Activated CD4-positive, alpha-beta memory T cell treated with anti-CD3 and anti-CD28 coated beads, Interleukin-2, amount 10 ng/mL, durations not matched to agents 7 days and 5 days (primary cell): ENCODE data around the gene CCNJL. TPM values are rescaled to one million over a fixed set of nuclear protein-coding genes. Genes with fewer than 3 reads are reported as not detected.

Experiments used
- CTCF ChIA-PET: fragments of 350-600 bp; sonication (Branson Sonifier 250); formaldehyde crosslinking; loops from one replicate; lab custom pipeline; 2021; ENCODE audit warnings: antibody characterized with exemption, inconsistent platforms; lab: Charles Lee
- POLR2A ChIA-PET: fragments of 350-600 bp; sonication (Branson Sonifier 250); formaldehyde crosslinking; loops from one replicate; lab custom pipeline; 2021; ENCODE audit warnings: antibody characterized with exemption; lab: Charles Lee
- DNase-seq: peaks from one replicate; pipeline ENCODE4 v3.0.0-alpha.2; 2020
- H3K27ac Mint-ChIP-seq: one replicate; pipeline ENCODE4 v1.8.0; 2021; ENCODE audit warnings: mild to moderate bottlenecking, mixed read lengths
- H3K27me3 Mint-ChIP-seq: one replicate; pipeline ENCODE4 v1.8.0; 2021; ENCODE audit warnings: mixed read lengths
- H3K36me3 Mint-ChIP-seq: one replicate; pipeline ENCODE4 v1.8.0; 2021; ENCODE audit warnings: low read depth, mixed read lengths
- H3K4me1 Mint-ChIP-seq: one replicate; pipeline ENCODE4 v1.8.0; 2021; ENCODE audit warnings: mixed read lengths
- H3K4me3 Mint-ChIP-seq: one replicate; pipeline ENCODE4 v1.8.0; 2021; ENCODE audit warnings: mild to moderate bottlenecking, mixed read lengths
- H3K9me3 Mint-ChIP-seq: one replicate; pipeline ENCODE4 v1.8.0; 2021; ENCODE audit warnings: mixed read lengths
- total RNA-seq, 2 experiments: library from RNA; stranded (reverse); gene quantifications; one replicate each; pipeline ENCODE4 v1.2.3, GENCODE V29; 2021

CCNJL gene
- total RNA-seq, 2 experiments from 2014 or later = not detected

GRCh38 chr5:160297004-160297403, 15.4 kb downstream of the CCNJL start:
- ChIA-PET CTCF (no interaction called here), POLR2A (no interaction called here)
- H3K4me3 Mint-ChIP-seq = no peak overlapping the region
- H3K36me3 Mint-ChIP-seq = no peaks in the 10 kb centered on the region
- no peaks in the 10 kb centered on the region for H3K4me1 Mint-ChIP-seq
- H3K27me3 Mint-ChIP-seq = peaks cover 12% of the 10 kb centered on the region
- DNase-seq = no peak
- H3K9me3 Mint-ChIP-seq = no peaks in the 10 kb centered on the region
- H3K27ac Mint-ChIP-seq = no peak overlapping the region

DNA sequence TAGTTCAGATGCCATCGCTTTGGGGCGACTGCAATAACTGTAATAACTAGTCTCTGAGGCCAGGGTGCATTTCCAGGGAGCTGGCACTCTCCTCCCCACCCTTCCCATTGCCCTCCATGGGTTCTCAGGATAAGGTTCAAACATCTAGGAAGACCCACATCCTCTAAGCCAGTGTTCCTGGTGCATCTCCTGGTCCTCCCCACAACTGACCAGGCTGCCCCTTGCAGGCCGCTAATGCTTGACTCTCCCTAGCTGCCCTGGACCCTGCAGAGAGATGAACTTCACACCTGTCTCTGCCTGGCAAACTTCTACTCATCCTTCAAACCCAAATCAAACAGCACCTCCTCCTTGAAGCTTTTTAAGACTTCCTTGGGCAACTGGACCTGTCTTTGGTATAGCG, 15.9 kb downstream of the CCNJL start:
- H3K4me1 Mint-ChIP-seq = no peaks in the 10 kb centered on the region
- no peak overlapping the region for H3K27ac Mint-ChIP-seq
- no peak overlapping the region for H3K4me3 Mint-ChIP-seq
- H3K27me3 Mint-ChIP-seq = peaks cover 12% of the 10 kb centered on the region
- POLR2A ChIA-PET = no interaction called here
- no peak for DNase-seq
- no peaks in the 10 kb centered on the region for H3K9me3 Mint-ChIP-seq
- no peaks in the 10 kb centered on the region for H3K36me3 Mint-ChIP-seq
- CTCF ChIA-PET = no interaction called here

DNA sequence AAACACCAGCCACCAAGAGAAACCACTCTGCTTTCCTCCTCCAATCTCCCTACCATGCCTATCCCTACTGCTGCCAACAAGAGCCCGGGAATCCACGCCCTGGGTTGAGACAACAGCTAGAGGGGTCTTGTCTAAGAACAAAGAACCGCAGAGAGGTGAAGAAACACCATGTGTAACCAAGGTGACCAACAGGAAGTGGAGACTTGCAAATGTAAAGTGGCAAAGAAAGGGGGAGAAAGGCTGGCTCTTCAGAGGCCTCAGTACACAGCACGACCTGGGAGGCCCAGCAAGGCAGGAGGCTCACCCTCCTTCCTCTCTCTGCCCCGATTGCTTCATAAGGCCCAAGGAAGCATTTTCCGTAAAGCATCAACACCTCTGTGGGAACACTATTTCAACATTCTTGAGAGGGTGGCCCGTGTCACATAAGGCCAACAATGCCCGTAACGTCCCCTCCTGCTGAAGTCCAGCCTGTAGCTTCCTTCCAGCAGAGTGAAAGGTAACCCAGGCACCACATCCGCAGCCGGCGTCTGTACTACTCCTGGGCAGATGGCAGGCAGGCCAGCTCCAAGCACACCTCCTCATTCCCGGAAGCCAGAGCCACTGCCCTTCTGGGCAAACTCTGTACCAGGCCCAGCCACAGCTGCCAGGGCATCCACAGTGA, 18.3 kb downstream of the CCNJL start:
- H3K9me3 Mint-ChIP-seq = no peaks in the 10 kb centered on the region
- POLR2A ChIA-PET = no interaction called here
- no peak overlapping the region for H3K4me3 Mint-ChIP-seq
- DNase-seq = no peak
- CTCF ChIA-PET = no interaction called here
- no peaks in the 10 kb centered on the region for H3K36me3 Mint-ChIP-seq
- peaks cover 8% of the 10 kb centered on the region for H3K27me3 Mint-ChIP-seq
- no peaks in the 10 kb centered on the region for H3K4me1 Mint-ChIP-seq
- no peak overlapping the region for H3K27ac Mint-ChIP-seq

- Mint-ChIP-seq H3K27me3 (peaks cover 5% of the 10 kb centered on the region), H3K9me3 (no peaks in the 10 kb centered on the region)
Observed at GRCh38 chr5:160293386-160293785, 19.0 kb downstream of the CCNJL start.

DNA sequence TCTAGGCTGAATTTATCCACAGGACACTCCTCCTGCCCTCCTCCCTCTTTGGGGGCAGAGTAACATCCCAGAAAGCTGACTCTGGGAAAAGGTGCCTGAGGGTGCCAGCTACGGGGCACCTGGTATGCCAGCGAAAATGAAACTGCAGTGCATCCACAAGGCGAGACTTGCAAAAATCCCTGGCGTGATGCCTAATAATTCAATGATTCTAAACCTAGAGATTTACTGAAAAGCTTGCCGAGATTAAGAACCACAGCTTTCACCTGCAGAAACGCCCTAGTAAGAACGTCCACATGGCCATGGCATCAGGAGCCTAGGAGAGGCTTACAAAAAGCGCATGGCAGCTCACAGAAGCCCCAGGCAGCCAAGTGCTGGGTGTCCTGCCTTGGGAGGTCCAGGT, 20.9 kb downstream of the CCNJL start:
- H3K4me3 Mint-ChIP-seq = no peak overlapping the region
- POLR2A ChIA-PET = no interaction called here
- no peaks in the 10 kb centered on the region for H3K36me3 Mint-ChIP-seq
- peaks cover 5% of the 10 kb centered on the region for H3K27me3 Mint-ChIP-seq
- H3K27ac Mint-ChIP-seq = no peak overlapping the region
- H3K4me1 Mint-ChIP-seq = no peaks in the 10 kb centered on the region
- CTCF ChIA-PET = no interaction called here
- DNase-seq = no peak
- no peaks in the 10 kb centered on the region for H3K9me3 Mint-ChIP-seq

More at GRCh38 chr5:160293386-160293785, 19.0 kb downstream of the CCNJL start:
- Mint-ChIP-seq H3K4me1 (no peaks in the 10 kb centered on the region), H3K36me3 (no peaks in the 10 kb centered on the region), H3K4me3 (no peak overlapping the region), H3K27ac (no peak overlapping the region)
- POLR2A ChIA-PET = no interaction called here
- CTCF ChIA-PET = no interaction called here
- no peak for DNase-seq

GRCh38 chr5:160290751-160291150, 21.6 kb downstream of the CCNJL start:
- POLR2A ChIA-PET = no interaction called here
- no peaks in the 10 kb centered on the region for H3K4me1 Mint-ChIP-seq
- CTCF ChIA-PET = no interaction called here

GRCh38 chr5:160289721-160290120, 22.6 kb downstream of the CCNJL start:
- DNase-seq = no peak
- Mint-ChIP-seq H3K27ac (no peak overlapping the region), H3K4me3 (no peak overlapping the region), H3K36me3 (no peaks in the 10 kb centered on the region), H3K9me3 (no peaks in the 10 kb centered on the region), H3K27me3 (peaks cover 1% of the 10 kb centered on the region), H3K4me1 (no peaks in the 10 kb centered on the region)
- ChIA-PET POLR2A (no interaction called here), CTCF (no interaction called here)

More at GRCh38 chr5:160290751-160291150, 21.6 kb downstream of the CCNJL start:
- Mint-ChIP-seq H3K36me3 (no peaks in the 10 kb centered on the region), H3K27ac (no peak overlapping the region), H3K4me3 (no peak overlapping the region), H3K27me3 (peaks cover 3% of the 10 kb centered on the region), H3K9me3 (no peaks in the 10 kb centered on the region)
- DNase-seq = no peak

DNA sequence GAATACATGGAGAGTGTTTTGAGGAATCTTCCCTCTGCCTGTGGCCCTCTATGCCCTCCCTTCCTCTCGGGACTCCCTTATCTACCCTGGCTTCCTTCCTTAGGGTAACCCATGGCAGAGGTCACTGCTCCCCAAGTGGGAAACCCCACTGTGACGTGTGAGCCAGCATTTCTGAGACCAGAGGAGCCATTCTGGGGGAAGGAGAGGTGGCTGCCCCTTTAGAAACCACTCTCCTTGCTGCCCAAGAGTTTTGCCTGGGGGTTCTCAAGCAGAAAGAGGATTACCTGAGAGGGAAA, 23.1 kb downstream of the CCNJL start:
- peaks cover 1% of the 10 kb centered on the region for H3K27me3 Mint-ChIP-seq
- CTCF ChIA-PET = no interaction called here
- no peaks in the 10 kb centered on the region for H3K36me3 Mint-ChIP-seq
- H3K4me1 Mint-ChIP-seq = no peaks in the 10 kb centered on the region
- POLR2A ChIA-PET = no interaction called here
- no peak overlapping the region for H3K4me3 Mint-ChIP-seq
- H3K9me3 Mint-ChIP-seq = no peaks in the 10 kb centered on the region
- no peak for DNase-seq
- no peak overlapping the region for H3K27ac Mint-ChIP-seq

- POLR2A ChIA-PET = no interaction called here
- Mint-ChIP-seq H3K4me3 (no peak overlapping the region), H3K27ac (no peak overlapping the region), H3K27me3 (peaks cover 6% of the 10 kb centered on the region), H3K4me1 (no peaks in the 10 kb centered on the region), H3K9me3 (no peaks in the 10 kb centered on the region), H3K36me3 (no peaks in the 10 kb centered on the region)
- CTCF ChIA-PET = no interaction called here
- no peak for DNase-seq
Observed at GRCh38 chr5:160287378-160288051, 24.8 kb downstream of the CCNJL start.

DNA sequence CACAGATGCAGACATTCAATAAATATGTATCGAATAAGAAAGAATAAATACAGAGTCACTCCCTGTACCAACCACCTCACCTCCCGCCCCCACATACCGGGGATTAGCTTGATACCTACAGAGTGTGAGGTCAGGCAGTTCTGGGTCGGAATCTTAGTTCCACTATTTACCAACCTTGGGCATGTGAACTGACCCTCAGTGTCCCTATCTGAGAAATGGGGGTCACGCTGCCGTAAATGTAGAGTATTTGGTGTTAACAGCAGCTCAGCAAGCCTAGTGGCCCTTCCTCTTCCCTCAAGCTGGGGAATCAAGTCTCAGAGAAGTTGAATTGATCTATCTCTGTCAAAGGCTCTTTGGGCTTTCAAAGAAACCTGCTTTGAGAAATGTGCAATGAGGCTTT, 25.4 kb downstream of the CCNJL start:
- DNase-seq = no peak
- no peak overlapping the region for H3K4me3 Mint-ChIP-seq
- H3K36me3 Mint-ChIP-seq = no peaks in the 10 kb centered on the region
- H3K9me3 Mint-ChIP-seq = no peaks in the 10 kb centered on the region
- peaks cover 11% of the 10 kb centered on the region for H3K27me3 Mint-ChIP-seq
- ChIA-PET POLR2A (no interaction called here), CTCF (no interaction called here)
- H3K27ac Mint-ChIP-seq = no peak overlapping the region
- no peaks in the 10 kb centered on the region for H3K4me1 Mint-ChIP-seq

GRCh38 chr5:160285316-160285715, 27.0 kb downstream of the CCNJL start:
- CTCF ChIA-PET = no interaction called here
- H3K4me3 Mint-ChIP-seq = no peak overlapping the region

GRCh38 chr5:160284291-160284873, 28.0 kb downstream of the CCNJL start:
- POLR2A ChIA-PET = no interaction called here
- CTCF ChIA-PET = no interaction called here
- Mint-ChIP-seq H3K4me3 (no peak overlapping the region), H3K27me3 (peaks cover 12% of the 10 kb centered on the region), H3K27ac (no peak overlapping the region), H3K9me3 (no peaks in the 10 kb centered on the region), H3K36me3 (no peaks in the 10 kb centered on the region), H3K4me1 (no peaks in the 10 kb centered on the region)
- no peak for DNase-seq

More at GRCh38 chr5:160285316-160285715, 27.0 kb downstream of the CCNJL start:
- H3K27me3 Mint-ChIP-seq = peaks cover 12% of the 10 kb centered on the region
- no peak for DNase-seq
- no peaks in the 10 kb centered on the region for H3K36me3 Mint-ChIP-seq
- H3K9me3 Mint-ChIP-seq = no peaks in the 10 kb centered on the region
- no peak overlapping the region for H3K27ac Mint-ChIP-seq
- POLR2A ChIA-PET = no interaction called here
- no peaks in the 10 kb centered on the region for H3K4me1 Mint-ChIP-seq

GRCh38 chr5:160281275-160281674, 31.1 kb downstream of the CCNJL start:
- peaks cover 12% of the 10 kb centered on the region for H3K27me3 Mint-ChIP-seq
- H3K27ac Mint-ChIP-seq = no peak overlapping the region
- H3K4me1 Mint-ChIP-seq = no peaks in the 10 kb centered on the region
- no peaks in the 10 kb centered on the region for H3K9me3 Mint-ChIP-seq
- CTCF ChIA-PET = no interaction called here
- H3K4me3 Mint-ChIP-seq = no peak overlapping the region
- H3K36me3 Mint-ChIP-seq = no peaks in the 10 kb centered on the region
- DNase-seq = no peak
- POLR2A ChIA-PET = no interaction called here
